HepG2 (cell line): ENCODE data around the gene MYL4.

ENCODE experiments used
- BATF2 ChIP-seq: sonication (generic); formaldehyde crosslinking; IDR thresholded peaks from 2 replicates; pipeline ENCODE4 v1.8.0; 2022; ENCODE audit warnings: mild to moderate bottlenecking, missing genetic modification reagents, moderate library complexity
- NCOA5 ChIP-seq: sonication (generic); formaldehyde crosslinking; IDR thresholded peaks from 2 replicates; pipeline ENCODE4 v1.4.0; 2020; ENCODE audit warnings: missing genetic modification reagents
- PHB2 ChIP-seq: fragments of 450-650 bp; IDR thresholded peaks from 2 replicates; pipeline ENCODE4 v1.6.1; 2018; ENCODE audit not compliant: partially characterized antibody
- TF ChIP-seq, protein P1 (sequence below), 2 experiments: sonication (generic) in 1 of 2; formaldehyde crosslinking in 1 of 2; IDR thresholded peaks; 2 replicates each; pipeline versions ENCODE4 v1.5.1 to v1.6.1; 2011 to 2020; ENCODE audit warnings: borderline replicate concordance in 1 of 2, low read depth in 1 of 2, low read length in 1 of 2, mild to moderate bottlenecking in 1 of 2, missing genetic modification reagents in 1 of 2, moderate library complexity in 1 of 2

DNA sequence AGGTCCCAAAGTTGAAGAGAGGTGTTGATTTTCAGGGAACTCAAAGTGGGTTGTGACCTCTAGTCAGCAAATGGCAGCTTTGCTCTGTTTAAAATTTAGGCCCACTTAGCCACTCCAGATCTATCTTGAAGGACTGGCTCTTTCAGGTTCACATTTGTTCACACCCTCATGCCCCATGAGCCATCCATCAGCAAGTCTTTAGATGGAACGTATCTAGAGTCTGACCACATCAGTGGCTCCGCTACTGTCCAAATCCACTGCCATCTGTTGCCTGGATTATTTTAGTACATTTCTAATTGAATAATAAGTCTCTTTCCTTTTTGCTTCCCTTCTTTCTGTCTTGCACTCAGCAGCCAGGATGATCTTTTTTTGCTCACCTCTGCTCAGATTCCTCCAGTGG, 55.0 kb downstream of the MYL4 start:
- TF ChIP-seq PHB2 (no peak), NCOA5 (CRISPR knock-in tag) (no peak), BATF2 (no peak)
- TF ChIP-seq, protein P1, sequence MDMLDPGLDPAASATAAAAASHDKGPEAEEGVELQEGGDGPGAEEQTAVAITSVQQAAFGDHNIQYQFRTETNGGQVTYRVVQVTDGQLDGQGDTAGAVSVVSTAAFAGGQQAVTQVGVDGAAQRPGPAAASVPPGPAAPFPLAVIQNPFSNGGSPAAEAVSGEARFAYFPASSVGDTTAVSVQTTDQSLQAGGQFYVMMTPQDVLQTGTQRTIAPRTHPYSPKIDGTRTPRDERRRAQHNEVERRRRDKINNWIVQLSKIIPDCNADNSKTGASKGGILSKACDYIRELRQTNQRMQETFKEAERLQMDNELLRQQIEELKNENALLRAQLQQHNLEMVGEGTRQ (IDR thresholded peaks at IDR 0.05; ENCODE audit: low read depth, low read length) = no peak
- TF ChIP-seq, protein P1 (CRISPR knock-in tag; IDR thresholded peaks at IDR 0.05; ENCODE audit: borderline replicate concordance) = no peak
